ENCODE data around the gene DENND1A.

DNA sequence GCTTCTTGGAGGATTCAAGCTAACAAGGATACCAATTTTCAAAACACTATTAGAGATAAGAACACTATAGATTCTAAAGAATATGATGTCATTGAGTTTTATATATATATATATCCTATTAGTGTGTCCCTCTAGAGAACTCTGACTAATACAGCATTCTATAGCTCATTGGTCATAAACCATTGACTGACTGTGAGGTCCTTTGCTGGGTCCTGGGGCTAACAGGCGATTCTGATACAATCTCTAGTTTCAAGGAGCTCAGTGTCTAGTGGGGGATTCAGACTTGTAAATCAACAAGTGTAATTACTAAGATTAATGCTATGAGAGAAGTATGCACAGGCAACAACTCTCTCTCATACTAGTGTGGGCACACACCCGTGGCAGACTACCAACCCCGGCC lies 234.5 kb downstream of the DENND1A start:
- TF ChIP-seq POLR2A (IDR thresholded peaks at IDR 0.05) = no peak
- TF ChIP-seq, protein P1, sequence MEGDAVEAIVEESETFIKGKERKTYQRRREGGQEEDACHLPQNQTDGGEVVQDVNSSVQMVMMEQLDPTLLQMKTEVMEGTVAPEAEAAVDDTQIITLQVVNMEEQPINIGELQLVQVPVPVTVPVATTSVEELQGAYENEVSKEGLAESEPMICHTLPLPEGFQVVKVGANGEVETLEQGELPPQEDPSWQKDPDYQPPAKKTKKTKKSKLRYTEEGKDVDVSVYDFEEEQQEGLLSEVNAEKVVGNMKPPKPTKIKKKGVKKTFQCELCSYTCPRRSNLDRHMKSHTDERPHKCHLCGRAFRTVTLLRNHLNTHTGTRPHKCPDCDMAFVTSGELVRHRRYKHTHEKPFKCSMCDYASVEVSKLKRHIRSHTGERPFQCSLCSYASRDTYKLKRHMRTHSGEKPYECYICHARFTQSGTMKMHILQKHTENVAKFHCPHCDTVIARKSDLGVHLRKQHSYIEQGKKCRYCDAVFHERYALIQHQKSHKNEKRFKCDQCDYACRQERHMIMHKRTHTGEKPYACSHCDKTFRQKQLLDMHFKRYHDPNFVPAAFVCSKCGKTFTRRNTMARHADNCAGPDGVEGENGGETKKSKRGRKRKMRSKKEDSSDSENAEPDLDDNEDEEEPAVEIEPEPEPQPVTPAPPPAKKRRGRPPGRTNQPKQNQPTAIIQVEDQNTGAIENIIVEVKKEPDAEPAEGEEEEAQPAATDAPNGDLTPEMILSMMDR (IDR thresholded peaks at IDR 0.05) = no peak
